Stimulated activated CD8-positive, alpha-beta memory T cell treated with anti-CD3 and anti-CD28 coated beads, Interleukin-7, amount 100 ng/mL, for 24 hours (primary cell): ENCODE results near the gene FAM168B.
"Not testable (repeated sequence)": the region's sequence is repeated elsewhere in the genome, so short reads cannot be mapped to it uniquely, and the experiment has no call there.

Experiments
- DNase-seq: peaks from one replicate; pipeline ENCODE4 v3.0.0-alpha.2; 2020; ENCODE audit warnings: low read depth

Gene FAM168B

GRCh38 chr2:131093006-131093695, at the start of gene FAM168B:
TSS of gene FAM168B (minus strand) at chr2:131093460. CDS start at chr2:131082646, 10,814 bp downstream.
- DNase-seq, result peak; percentile 67

- DNase-seq, result no peak
Measured at GRCh38 chr2:131142849-131143248, 49.6 kb upstream of the FAM168B start.

GRCh38 chr2:131140581-131140980, 47.3 kb upstream of the FAM168B start:
- no peak for DNase-seq

- no peak for DNase-seq
Measured at GRCh38 chr2:131132729-131133128, 39.5 kb upstream of the FAM168B start.

GRCh38 chr2:131130298-131130596, 37.0 kb upstream of the FAM168B start:
- DNase-seq, result no peak

GRCh38 chr2:131127981-131128380, 34.7 kb upstream of the FAM168B start:
- DNase-seq, result no peak

GRCh38 chr2:131127076-131127475, 33.8 kb upstream of the FAM168B start:
- DNase-seq, result no peak

- DNase-seq, result no peak
Measured at GRCh38 chr2:131126436-131126835, 33.2 kb upstream of the FAM168B start.

- DNase-seq, result no peak
Measured at GRCh38 chr2:131125195-131125757, 32.0 kb upstream of the FAM168B start.

GRCh38 chr2:131123192-131123591, 29.9 kb upstream of the FAM168B start:
- DNase-seq, result no peak

GRCh38 chr2:131122496-131122895, 29.2 kb upstream of the FAM168B start:
- DNase-seq, result no peak

GRCh38 chr2:131121464-131121863, 28.2 kb upstream of the FAM168B start:
- DNase-seq, result no peak

GRCh38 chr2:131120815-131121317, 27.6 kb upstream of the FAM168B start:
- DNase-seq, result no peak

- no peak for DNase-seq
Measured at GRCh38 chr2:131115752-131116151, 22.5 kb upstream of the FAM168B start.

GRCh38 chr2:131114950-131115349, 21.7 kb upstream of the FAM168B start:
- not testable (repeated sequence) for DNase-seq

GRCh38 chr2:131113566-131114227, 20.4 kb upstream of the FAM168B start:
- DNase-seq, result no peak

GRCh38 chr2:131112529-131112928, 19.3 kb upstream of the FAM168B start:
- DNase-seq, result no peak

GRCh38 chr2:131105950-131106801, 12.9 kb upstream of the FAM168B start:
- peak; percentile 6 for DNase-seq

- peak; percentile 88 for DNase-seq
Measured at GRCh38 chr2:131105156-131105949, 12.1 kb upstream of the FAM168B start, which contains the start of gene PLEKHB2. TSS of gene PLEKHB2 (plus strand) at chr2:131105336. CDS start at chr2:131120942, 15,606 bp downstream.

GRCh38 chr2:131104487-131105155, 11.4 kb upstream of the FAM168B start:
- no peak for DNase-seq

GRCh38 chr2:131103165-131103564, 9.9 kb upstream of the FAM168B start:
- no peak for DNase-seq
